HG03575 (cell line): ENCODE results near the gene FGFR3.

Experiments
- ATAC-seq: cut with Tn5 transposase; IDR thresholded peaks from one replicate; pipeline ENCODE4 v1.9.1; 2021; ENCODE audit not compliant: unreplicated experiment, insufficient number of reproducible peaks, low FRiP score; ENCODE audit errors: extremely low read depth

Gene FGFR3

GRCh38 chr4:1767061-1767769 lies 25.9 kb upstream of the FGFR3 start:
- ATAC-seq, result no peak

- ATAC-seq, result no peak
Observed at GRCh38 chr4:1767770-1768366, 25.2 kb upstream of the FGFR3 start.

- no peak for ATAC-seq
Observed at GRCh38 chr4:1768367-1769034, 24.6 kb upstream of the FGFR3 start.

- ATAC-seq, result no peak
Observed at GRCh38 chr4:1769692-1770091, 23.4 kb upstream of the FGFR3 start.

- ATAC-seq, result no peak
Observed at GRCh38 chr4:1770245-1770644, 22.8 kb upstream of the FGFR3 start.

- no peak for ATAC-seq
Observed at GRCh38 chr4:1770791-1771231, 22.3 kb upstream of the FGFR3 start.

GRCh38 chr4:1771555-1772305 lies 21.4 kb upstream of the FGFR3 start:
- no peak for ATAC-seq

GRCh38 chr4:1772853-1773538 lies 20.1 kb upstream of the FGFR3 start:
- no peak for ATAC-seq

GRCh38 chr4:1773754-1774153 lies 19.3 kb upstream of the FGFR3 start:
- no peak for ATAC-seq

- ATAC-seq, result no peak
Observed at GRCh38 chr4:1775731-1776500, 17.2 kb upstream of the FGFR3 start.

- no peak for ATAC-seq
Observed at GRCh38 chr4:1776521-1777161, 16.5 kb upstream of the FGFR3 start.

- no peak for ATAC-seq
Observed at GRCh38 chr4:1777822-1778641, 15.1 kb upstream of the FGFR3 start.

GRCh38 chr4:1778642-1779392 lies 14.3 kb upstream of the FGFR3 start:
- no peak for ATAC-seq

- ATAC-seq, result no peak
Observed at GRCh38 chr4:1779588-1780382, 13.3 kb upstream of the FGFR3 start.

GRCh38 chr4:1780435-1780834 lies 12.7 kb upstream of the FGFR3 start:
- no peak for ATAC-seq

- no peak for ATAC-seq
Observed at GRCh38 chr4:1783015-1783414, 10.1 kb upstream of the FGFR3 start.
